ENCODE results near the gene ARPC1B. TPM values are rescaled to one million over a fixed set of nuclear protein-coding genes. Genes with fewer than 3 reads are reported as not detected.

The ARPC1B gene
- total and polyA plus RNA-seq, 2 of the 4 experiments (the other 2 are of a cell fraction) = 351 to 488 TPM

DNA sequence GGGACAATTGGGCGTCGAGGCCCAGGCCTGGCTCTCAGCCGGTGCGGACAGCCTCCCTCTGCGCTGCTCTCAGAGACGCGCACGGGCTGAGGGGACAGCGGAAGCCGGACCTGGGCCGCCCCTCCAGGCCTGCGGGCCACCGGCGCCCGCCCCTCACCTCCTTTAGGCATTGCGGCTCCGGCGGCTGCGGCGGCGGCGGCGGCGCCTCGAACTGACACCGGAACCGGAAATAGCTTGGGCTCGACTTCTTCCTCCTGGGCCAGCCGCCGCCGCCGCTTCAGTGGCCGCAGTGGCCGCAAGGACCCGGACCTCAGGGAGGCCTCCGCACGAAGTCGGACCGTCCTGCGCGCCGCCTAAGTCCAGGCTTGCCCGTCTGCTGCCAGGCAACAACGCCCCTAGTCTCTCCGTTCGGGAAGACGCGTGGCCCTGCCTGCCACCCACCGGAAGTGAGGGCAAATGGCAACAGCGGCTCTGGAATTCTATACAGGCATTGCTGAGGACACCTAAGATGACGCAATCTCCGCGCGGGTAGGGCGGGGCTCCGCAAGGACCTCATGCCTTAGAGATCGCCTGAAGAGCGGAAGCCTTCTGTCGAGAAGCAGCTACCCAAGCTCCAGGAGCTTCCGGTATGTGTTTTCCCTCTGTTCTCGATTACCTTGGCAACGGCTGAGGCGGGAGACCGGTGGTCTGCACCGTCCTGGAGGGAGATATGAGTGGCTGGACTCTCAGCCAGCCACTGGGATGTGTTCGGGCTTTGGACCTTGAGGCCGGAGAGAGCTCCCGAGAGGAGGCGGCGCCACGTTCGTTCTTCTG is 34.1 kb downstream of the ARPC1B start, which contains the start of the genes BUD31 and PDAP1:
BUD31 (plus strand) TSS at position 591 of the 813 bp plus-strand sequence. CDS start 2,124 bp downstream, outside the sequence.
PDAP1 (minus strand) TSS at position 219 of the 813 bp plus-strand sequence; CDS start at position 170, 49 bp downstream.
- Histone ChIP-seq H3K9me1 (ENCODE audit: insufficient read depth, low read length) (peaks cover 12% of the 10 kb centered on the region), H3K4me1 (ENCODE audit: control insufficient read depth, insufficient read depth, low read length) (peaks cover 8% of the 10 kb centered on the region; the same call in 1 of the 2 replicates), H3K9ac (ENCODE audit: low read depth, low read length) (peak within 1 kb of the TSS; percentile 98), H3K4me3 (ENCODE audit: insufficient read depth, low read depth, low read length) (peak within 1 kb of the TSS; percentile 57), H4K5ac (ENCODE audit: low read depth, low read length) (peak within 1 kb of the TSS; percentile 73), H3K56ac (ENCODE audit: extremely low read depth, insufficient read depth, low read length) (peak within 1 kb of the TSS; percentile 100), H3K18ac (ENCODE audit: low read depth, low read length) (peak within 1 kb of the TSS; percentile 95), H2AK5ac (ENCODE audit: low read depth, low read length) (peak within 1 kb of the TSS; percentile 97), H2BK20ac (ENCODE audit: low read depth, low read length) (peak within 1 kb of the TSS; percentile 90; the same call in 1 of the 2 replicates), H3K27me3 (ENCODE audit: control insufficient read depth, insufficient read depth, low read length) (no peaks in the 10 kb centered on the region), H3K9me3 (ENCODE audit: control insufficient read depth, insufficient read depth, low read length) (no peaks in the 10 kb centered on the region), H2AFZ (replicated peaks; ENCODE audit: low read length, poor library complexity) (peak within 1 kb of the TSS; percentile 100), H3K79me1 (ENCODE audit: low read depth in 1 of 2, low read length in 2 of 2) (peaks cover 20 to 62% of the 10 kb centered on the region in 2 experiments), H4K8ac (ENCODE audit: low read depth in 2 of 2, low read length in 2 of 2) (peak within 1 kb of the TSS; percentile 95 to 99), H3K4ac (ENCODE audit: low read depth, low read length) (peak within 1 kb of the TSS; percentile 99), H3K4me2 (ENCODE audit: low read depth, low read length) (peak within 1 kb of the TSS; percentile 96), H4K91ac (ENCODE audit: insufficient read depth, low read depth, low read length) (peak within 1 kb of the TSS; percentile 100), H3K27ac (ENCODE audit: insufficient read depth, low read length) (peak within 1 kb of the TSS; percentile 99), H2BK5ac (ENCODE audit: low read depth, low read length, poor library complexity, severe bottlenecking) (peak within 1 kb of the TSS; percentile 100), H2AK9ac (replicated peaks; ENCODE audit: low read depth, low read length, poor library complexity) (peak within 1 kb of the TSS; percentile 100), H3K36me3 (ENCODE audit: control insufficient read depth, insufficient read depth, low read length) (peaks cover 30% of the 10 kb centered on the region), H3K14ac (replicated peaks; ENCODE audit: low read depth, low read length) (peak within 1 kb of the TSS; percentile 99), H3K23ac (ENCODE audit: low read depth, low read length) (peak within 1 kb of the TSS; percentile 97), H2BK120ac (ENCODE audit: low read depth, low read length) (peak within 1 kb of the TSS; percentile 99), H2BK15ac (ENCODE audit: low read depth, low read length) (peak within 1 kb of the TSS; percentile 100; the same call in 2 of the 3 replicates), H4K20me1 (ENCODE audit: insufficient read depth, low read length) (peaks cover 56% of the 10 kb centered on the region)
- POLR2A ChIA-PET (ENCODE audit: unreplicated experiment) = interaction anchor here (0.5 to 1.4 kb wide), 7 partner anchors 9 to 249 kb away, joined by 3 to 5 read pairs (median 4); partner anchors contain the start of genes CPSF4 and PTCD1
- WGBS, 2 experiments (ENCODE audit: extremely low coverage in 2 of 2, insufficient read length in 1 of 2) = 0% methylated on average over 56 of the region's 72 CpGs; no CpG with 5 or more reads in 1 of the 2 experiments
- dilution Hi-C loops (cut with HindIII; ENCODE audit: low sequenced_read_pairs, unreplicated experiment) = no loop called here
- in situ Hi-C loops (cut with MboI; ENCODE audit: low sequenced_read_pairs) = no loop called here
- BruUV-seq (replicated peaks) = no TSS peak
- DNase-seq (peak; percentile 95), ATAC-seq (ENCODE audit: low read depth) (peak; percentile 89)
- CTCF ChIA-PET = interaction anchor here (0.6 kb wide), 1 partner anchor 12 kb away, joined by 4 read pairs; no protein-coding TSS in a partner anchor
- intact Hi-C loops (cut with micrococcal nuclease) = no loop called here
- TF ChIP-seq, protein P1, sequence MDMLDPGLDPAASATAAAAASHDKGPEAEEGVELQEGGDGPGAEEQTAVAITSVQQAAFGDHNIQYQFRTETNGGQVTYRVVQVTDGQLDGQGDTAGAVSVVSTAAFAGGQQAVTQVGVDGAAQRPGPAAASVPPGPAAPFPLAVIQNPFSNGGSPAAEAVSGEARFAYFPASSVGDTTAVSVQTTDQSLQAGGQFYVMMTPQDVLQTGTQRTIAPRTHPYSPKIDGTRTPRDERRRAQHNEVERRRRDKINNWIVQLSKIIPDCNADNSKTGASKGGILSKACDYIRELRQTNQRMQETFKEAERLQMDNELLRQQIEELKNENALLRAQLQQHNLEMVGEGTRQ (IDR thresholded peaks at IDR 0.05; ENCODE audit: low read depth, low read length) = no peak
- TF ChIP-seq FOS (IDR thresholded peaks at IDR 0.05; ENCODE audit: low read depth, low read length) = peak; percentile 59; the same call in 1 of the 2 replicates
- TF ChIP-seq SMC3 (IDR thresholded peaks at IDR 0.05; ENCODE audit: low read depth, low read length) = no peak
- no peak for TF ChIP-seq RAD21 (IDR thresholded peaks at IDR 0.05; ENCODE audit: low read length)
- TF ChIP-seq NFE2L2 (IDR thresholded peaks at IDR 0.05; ENCODE audit: low read depth, low read length) = no peak
- no peak for TF ChIP-seq MAFK (IDR thresholded peaks at IDR 0.05; ENCODE audit: low read depth, low read length)
- TF ChIP-seq, protein P2, sequence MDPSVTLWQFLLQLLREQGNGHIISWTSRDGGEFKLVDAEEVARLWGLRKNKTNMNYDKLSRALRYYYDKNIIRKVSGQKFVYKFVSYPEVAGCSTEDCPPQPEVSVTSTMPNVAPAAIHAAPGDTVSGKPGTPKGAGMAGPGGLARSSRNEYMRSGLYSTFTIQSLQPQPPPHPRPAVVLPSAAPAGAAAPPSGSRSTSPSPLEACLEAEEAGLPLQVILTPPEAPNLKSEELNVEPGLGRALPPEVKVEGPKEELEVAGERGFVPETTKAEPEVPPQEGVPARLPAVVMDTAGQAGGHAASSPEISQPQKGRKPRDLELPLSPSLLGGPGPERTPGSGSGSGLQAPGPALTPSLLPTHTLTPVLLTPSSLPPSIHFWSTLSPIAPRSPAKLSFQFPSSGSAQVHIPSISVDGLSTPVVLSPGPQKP (IDR thresholded peaks at IDR 0.05; ENCODE audit: borderline replicate concordance, low read depth, low read length) = peak; percentile 24; the same call in 1 of the 2 replicates
- peak; percentile 100 for TF ChIP-seq CEBPB (IDR thresholded peaks at IDR 0.05; ENCODE audit: low read depth, low read length)
- TF ChIP-seq BHLHE40 (IDR thresholded peaks at IDR 0.05; ENCODE audit: low read depth, low read length) = no peak
- TF ChIP-seq MXI1 (IDR thresholded peaks at IDR 0.05; ENCODE audit: borderline replicate concordance, low read depth, low read length) = peak; percentile 62
- TF ChIP-seq POLR2A (IDR thresholded peaks at IDR 0.05; ENCODE audit: low read depth, low read length) = peak; percentile 95
- TF ChIP-seq RCOR1 (IDR thresholded peaks at IDR 0.05; ENCODE audit: insufficient replicate concordance, low read length) = peak; percentile 10
- TF ChIP-seq RFX5 (IDR thresholded peaks at IDR 0.05; ENCODE audit: low read depth, low read length) = no peak
- TF ChIP-seq CHD1 (IDR thresholded peaks at IDR 0.05; ENCODE audit: low read depth, low read length) = peak; percentile 36; the same call in 1 of the 2 replicates
